HL-60 (cell line): ENCODE results near the gene NRP2.

Experiments used
- CTCF ChIP-seq: IDR thresholded peaks from one replicate; pipeline ENCODE4 v1.5.1; 2011; ENCODE audit warnings: low read length, control low read depth, inconsistent platforms; ENCODE audit not compliant: insufficient read depth
- GABPA ChIP-seq: IDR thresholded peaks from 2 replicates; pipeline ENCODE4 v1.6.1; 2012; ENCODE audit warnings: low read depth
- POLR2AphosphoS5 ChIP-seq: IDR thresholded peaks from 2 replicates; pipeline ENCODE4 v1.6.1; 2012; ENCODE audit warnings: low read depth
- SPI1 ChIP-seq: IDR thresholded peaks from 2 replicates; pipeline ENCODE4 v1.6.1; 2012; ENCODE audit warnings: low read depth, mild to moderate bottlenecking, borderline replicate concordance
- TF ChIP-seq, protein P1 (sequence below): IDR thresholded peaks from 2 replicates; pipeline ENCODE4 v1.6.1; 2012; ENCODE audit warnings: low read depth; ENCODE audit not compliant: insufficient replicate concordance

DNA sequence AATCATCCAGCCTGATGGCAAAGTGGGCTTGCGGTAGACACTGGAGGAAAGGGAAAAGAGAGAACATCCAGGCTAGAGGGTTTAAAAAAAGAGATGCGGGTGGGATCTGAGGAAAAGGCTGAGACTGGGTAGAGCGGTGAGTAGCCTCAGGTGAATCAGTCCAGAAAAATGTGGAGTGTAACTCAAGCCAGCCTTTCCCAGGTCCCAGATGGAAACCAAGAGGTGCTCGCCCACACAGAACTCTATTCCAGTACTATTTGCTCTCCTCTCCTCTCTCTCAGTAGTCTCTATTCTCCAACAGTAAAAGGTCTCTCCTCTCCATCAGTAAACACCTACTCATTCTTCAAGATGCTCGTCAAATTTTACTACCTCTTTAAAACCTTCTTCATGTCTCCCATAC, 38.3 kb upstream of the NRP2 start:
- no peak for TF ChIP-seq POLR2AphosphoS5
- TF ChIP-seq, protein P1, sequence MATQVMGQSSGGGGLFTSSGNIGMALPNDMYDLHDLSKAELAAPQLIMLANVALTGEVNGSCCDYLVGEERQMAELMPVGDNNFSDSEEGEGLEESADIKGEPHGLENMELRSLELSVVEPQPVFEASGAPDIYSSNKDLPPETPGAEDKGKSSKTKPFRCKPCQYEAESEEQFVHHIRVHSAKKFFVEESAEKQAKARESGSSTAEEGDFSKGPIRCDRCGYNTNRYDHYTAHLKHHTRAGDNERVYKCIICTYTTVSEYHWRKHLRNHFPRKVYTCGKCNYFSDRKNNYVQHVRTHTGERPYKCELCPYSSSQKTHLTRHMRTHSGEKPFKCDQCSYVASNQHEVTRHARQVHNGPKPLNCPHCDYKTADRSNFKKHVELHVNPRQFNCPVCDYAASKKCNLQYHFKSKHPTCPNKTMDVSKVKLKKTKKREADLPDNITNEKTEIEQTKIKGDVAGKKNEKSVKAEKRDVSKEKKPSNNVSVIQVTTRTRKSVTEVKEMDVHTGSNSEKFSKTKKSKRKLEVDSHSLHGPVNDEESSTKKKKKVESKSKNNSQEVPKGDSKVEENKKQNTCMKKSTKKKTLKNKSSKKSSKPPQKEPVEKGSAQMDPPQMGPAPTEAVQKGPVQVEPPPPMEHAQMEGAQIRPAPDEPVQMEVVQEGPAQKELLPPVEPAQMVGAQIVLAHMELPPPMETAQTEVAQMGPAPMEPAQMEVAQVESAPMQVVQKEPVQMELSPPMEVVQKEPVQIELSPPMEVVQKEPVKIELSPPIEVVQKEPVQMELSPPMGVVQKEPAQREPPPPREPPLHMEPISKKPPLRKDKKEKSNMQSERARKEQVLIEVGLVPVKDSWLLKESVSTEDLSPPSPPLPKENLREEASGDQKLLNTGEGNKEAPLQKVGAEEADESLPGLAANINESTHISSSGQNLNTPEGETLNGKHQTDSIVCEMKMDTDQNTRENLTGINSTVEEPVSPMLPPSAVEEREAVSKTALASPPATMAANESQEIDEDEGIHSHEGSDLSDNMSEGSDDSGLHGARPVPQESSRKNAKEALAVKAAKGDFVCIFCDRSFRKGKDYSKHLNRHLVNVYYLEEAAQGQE = no peak
- no peak for TF ChIP-seq CTCF
- no peak for TF ChIP-seq GABPA
- no peak for TF ChIP-seq SPI1
